HG02798 (cell line): ENCODE results near the gene TTN.
"Not testable (repeated sequence)": the region's sequence is repeated elsewhere in the genome, so short reads cannot be mapped to it uniquely, and the experiment has no call there.

Source experiments
- ATAC-seq: cut with Tn5 transposase; IDR thresholded peaks from one replicate; pipeline ENCODE4 v1.9.1; 2021; ENCODE audit warnings: mild to moderate bottlenecking; ENCODE audit not compliant: unreplicated experiment, poor library complexity

TTN gene

GRCh38 chr2:178550352-178550751 lies 256.9 kb downstream of the TTN start:
- ATAC-seq = peak; percentile 49

- no peak for ATAC-seq
These were observed 264.7 kb downstream of the TTN start for GRCh38 chr2:178542569-178542968.

GRCh38 chr2:178542161-178542560 lies 265.1 kb downstream of the TTN start:
- ATAC-seq = no peak

- ATAC-seq = no peak
These were observed 271.2 kb downstream of the TTN start for GRCh38 chr2:178536037-178536436.

GRCh38 chr2:178531168-178531567 lies 276.1 kb downstream of the TTN start:
- ATAC-seq = no peak

- ATAC-seq = peak; percentile 97
These were observed 276.5 kb downstream of the TTN start for GRCh38 chr2:178530625-178531142.

GRCh38 chr2:178530131-178530530 lies 277.1 kb downstream of the TTN start:
- no peak for ATAC-seq

GRCh38 chr2:178529194-178529593 lies 278.0 kb downstream of the TTN start:
- no peak for ATAC-seq

- no peak for ATAC-seq
These were observed 278.6 kb downstream of the TTN start for GRCh38 chr2:178528647-178529046.

- no peak for ATAC-seq
These were observed 279.6 kb downstream of the TTN start for GRCh38 chr2:178527592-178527991.

- no peak for ATAC-seq
These were observed 281.0 kb downstream of the TTN start for GRCh38 chr2:178526256-178526655.

- ATAC-seq = not testable (repeated sequence)
These were observed 281.8 kb downstream of the TTN start for GRCh38 chr2:178525460-178525859.

GRCh38 chr2:178525010-178525409 lies 282.2 kb downstream of the TTN start:
- not testable (repeated sequence) for ATAC-seq

- ATAC-seq = peak; percentile 20
These were observed 283.6 kb downstream of the TTN start for GRCh38 chr2:178523596-178524134.

- peak; percentile 96 for ATAC-seq
These were observed 284.1 kb downstream of the TTN start for GRCh38 chr2:178522950-178523595.

GRCh38 chr2:178521304-178522150 lies 285.7 kb downstream of the TTN start:
- ATAC-seq = no peak

- no peak for ATAC-seq
These were observed 289.7 kb downstream of the TTN start for GRCh38 chr2:178517496-178517895.

- ATAC-seq = peak; percentile 64
These were observed 292.6 kb downstream of the TTN start for GRCh38 chr2:178514664-178515063.

- no peak for ATAC-seq
These were observed 293.3 kb downstream of the TTN start for GRCh38 chr2:178513876-178514275.

GRCh38 chr2:178512484-178512883 lies 294.7 kb downstream of the TTN start:
- ATAC-seq = no peak

GRCh38 chr2:178510384-178510783 lies 296.8 kb downstream of the TTN start:
- ATAC-seq = no peak
